GM23338 (cell line): ENCODE measurements around the gene LRCH3.

Source experiments
- CREB1 ChIP-seq: fragments of 250-450 bp; sonication (Bioruptor Pico); IDR thresholded peaks from 2 replicates; pipeline ENCODE4 v1.5.0; 2020; ENCODE audit warnings: low read depth, mild to moderate bottlenecking, moderate library complexity
- CTCF ChIP-seq, 2 experiments: fragments of 200-600 bp in 1 of 2; sonication (generic) in 1 of 2; conservative IDR thresholded peaks; 2 replicates each; pipeline versions ENCODE4 v1.5.1 to v1.6.1; 2016 to 2017; ENCODE audit warnings: antibody characterized with exemption in 2 of 2, low read depth in 2 of 2, mild to moderate bottlenecking in 2 of 2, moderate library complexity in 1 of 2
- EZH2 ChIP-seq: fragments of 200-600 bp; sonication (generic); IDR thresholded peaks from one replicate; pipeline ENCODE4 v1.8.0; 2017; ENCODE audit warnings: antibody characterized with exemption, mild to moderate bottlenecking, low read depth; ENCODE audit not compliant: unreplicated experiment
- EZH2phosphoT487 ChIP-seq: fragments of 200-600 bp; sonication (generic); IDR thresholded peaks from one replicate; pipeline ENCODE4 v1.8.1; 2018; ENCODE audit warnings: antibody characterized with exemption; ENCODE audit not compliant: unreplicated experiment
- POLR2AphosphoS5 ChIP-seq: IDR thresholded peaks from 2 replicates; pipeline ENCODE4 v1.6.1; 2016; ENCODE audit warnings: antibody characterized with exemption, low read depth
- STAT1 ChIP-seq: IDR thresholded peaks from one replicate; pipeline ENCODE4 v1.6.1; 2016; ENCODE audit warnings: antibody characterized with exemption; ENCODE audit not compliant: unreplicated experiment

- TF ChIP-seq CTCF (conservative IDR thresholded peaks at IDR 0.05; ENCODE audit: low read depth in 2 of 2): no peak
- no peak for TF ChIP-seq EZH2phosphoT487
- TF ChIP-seq POLR2AphosphoS5: no peak
- TF ChIP-seq EZH2: no peak
- no peak for TF ChIP-seq CREB1 (CRISPR knock-in tag)
- TF ChIP-seq STAT1: no peak
These were observed 56.9 kb downstream of the LRCH3 start for GRCh38 chr3:197847866-197848401.
